HEK293 (cell line): ENCODE results near the gene SMIM33.

Source experiments
- CTCF ChIP-seq: fragments of 450-650 bp; formaldehyde crosslinking; IDR thresholded peaks from 2 replicates; pipeline ENCODE4 v1.5.1; 2016; ENCODE audit warnings: missing biosample characterization, missing genetic modification characterization
- REST ChIP-seq: fragments of 450-650 bp; formaldehyde crosslinking; IDR thresholded peaks from 2 replicates; pipeline ENCODE4 v1.5.1; 2016; ENCODE audit warnings: missing biosample characterization, missing genetic modification characterization
- YY1 ChIP-seq: fragments of 450-650 bp; formaldehyde crosslinking; IDR thresholded peaks from 2 replicates; pipeline ENCODE4 v1.5.1; 2018; ENCODE audit warnings: missing biosample characterization, missing genetic modification characterization
- ZFP37 ChIP-seq: fragments of 450-650 bp; formaldehyde crosslinking; IDR thresholded peaks from 2 replicates; pipeline ENCODE4 v1.5.1; 2016; ENCODE audit warnings: missing biosample characterization, missing genetic modification characterization
- ZNF112 ChIP-seq: fragments of 450-650 bp; formaldehyde crosslinking; IDR thresholded peaks from 2 replicates; pipeline ENCODE4 v1.5.0; 2017; ENCODE audit warnings: missing biosample characterization, missing genetic modification characterization
- ZNF202 ChIP-seq: fragments of 450-650 bp; formaldehyde crosslinking; IDR thresholded peaks from 2 replicates; pipeline ENCODE4 v1.5.1; 2016; ENCODE audit warnings: missing biosample characterization, missing genetic modification characterization, borderline replicate concordance
- ZNF510 ChIP-seq: fragments of 450-650 bp; formaldehyde crosslinking; IDR thresholded peaks from 2 replicates; pipeline ENCODE4 v1.5.1; 2018; ENCODE audit warnings: mild to moderate bottlenecking, missing genetic modification characterization, missing biosample characterization; ENCODE audit not compliant: insufficient replicate concordance
- ZNF513 ChIP-seq: fragments of 450-650 bp; IDR thresholded peaks from 2 replicates; pipeline ENCODE4 v1.5.1; 2018; ENCODE audit warnings: missing biosample characterization, missing genetic modification characterization
- ZNF548 ChIP-seq: fragments of 450-650 bp; formaldehyde crosslinking; IDR thresholded peaks from 2 replicates; pipeline ENCODE4 v1.5.1; 2016; ENCODE audit warnings: missing biosample characterization, missing genetic modification characterization
- ZNF561 ChIP-seq: fragments of 450-650 bp; IDR thresholded peaks from 2 replicates; pipeline ENCODE4 v1.5.1; 2018; ENCODE audit warnings: missing biosample characterization, missing genetic modification characterization, borderline replicate concordance
- ZNF654 ChIP-seq: fragments of 450-650 bp; formaldehyde crosslinking; IDR thresholded peaks from 2 replicates; pipeline ENCODE4 v1.5.1; 2016; ENCODE audit warnings: low read depth, missing biosample characterization, missing genetic modification characterization
- ZSCAN23 ChIP-seq: fragments of 450-650 bp; formaldehyde crosslinking; IDR thresholded peaks from 2 replicates; pipeline ENCODE4 v1.5.1; 2016; ENCODE audit warnings: missing biosample characterization, missing genetic modification characterization

- TF ChIP-seq ZFP37 = no peak
- TF ChIP-seq ZNF202 (tag by site-specific recombination) = no peak
- no peak for TF ChIP-seq CTCF (tag by site-specific recombination)
- no peak for TF ChIP-seq ZNF548 (tag by site-specific recombination)
- TF ChIP-seq REST = no peak
- no peak for TF ChIP-seq ZNF654
- no peak for TF ChIP-seq YY1 (tag by site-specific recombination)
- TF ChIP-seq ZNF513 (tag by site-specific recombination) = no peak
- no peak for TF ChIP-seq ZNF510 (tag by site-specific recombination)
- TF ChIP-seq ZSCAN23 (tag by site-specific recombination) = no peak
- no peak for TF ChIP-seq ZNF561
- TF ChIP-seq ZNF112 (tag by site-specific recombination) = peak; percentile 9; the same call in 1 of the 2 replicates
These were observed 19.6 kb upstream of the SMIM33 start for GRCh38 chr5:139451176-139451575.
